H1 (cell line): ENCODE data around the gene NCOA1.

Source experiments
- POLR2A ChIP-seq, 2 experiments: IDR thresholded peaks; 1 replicate in 1 of 2; 2 replicates in 1 of 2; pipeline ENCODE4 v1.6.1; 2011; ENCODE audit warnings: low read depth in 2 of 2, low read length in 2 of 2, mild to moderate bottlenecking in 2 of 2; ENCODE audit errors: control extremely low read depth in 1 of 2
- SP4 ChIP-seq: IDR thresholded peaks from 2 replicates; pipeline ENCODE4 v1.6.1; 2012; ENCODE audit warnings: low read length, inconsistent platforms

GRCh38 chr2:24494410-24494809 lies 3.4 kb downstream of the NCOA1 start:
- TF ChIP-seq POLR2A (IDR thresholded peaks at IDR 0.05; ENCODE audit: control extremely low read depth in 1 of 2, low read depth in 2 of 2, low read length in 2 of 2) (no peak), SP4 (no peak)
